B cell (primary cell): ENCODE measurements around the gene ZNF335. TPM values are rescaled to one million over a fixed set of nuclear protein-coding genes. Genes with fewer than 3 reads are reported as not detected.
A peak's percentile ranks its signal among the peaks of the same experiment; 100 is the strongest.

Source experiments
- ATAC-seq: fragments of 200-7000 bp; cut with Tn5 transposase; one replicate; pipeline ENCODE4 v1.10.0; 2021; ENCODE audit warnings: low read depth, mild to moderate bottlenecking, moderate number of reproducible peaks, moderate library complexity
- CTCF ChIA-PET: fragments of 350-600 bp; sonication (Branson Sonifier 250); formaldehyde crosslinking; loops from one replicate; lab custom pipeline; 2021; ENCODE audit warnings: antibody characterized with exemption, inconsistent platforms; lab: Charles Lee
- POLR2A ChIA-PET: fragments of 350-600 bp; sonication (Branson Sonifier 250); formaldehyde crosslinking; loops from one replicate; lab custom pipeline; 2021; ENCODE audit warnings: antibody characterized with exemption; lab: Charles Lee
- DNase-seq: peaks from one replicate; pipeline ENCODE4 v3.0.0; 2013
- H2AFZ ChIP-seq: 2 replicates; pipeline ENCODE4 v1.6.1; 2012; ENCODE audit warnings: mild to moderate bottlenecking, low read depth, low read length; ENCODE audit not compliant: insufficient read depth, poor library complexity, severe bottlenecking
- H3K27ac ChIP-seq, 2 donors: 1 replicate in 1 of 2; 2 replicates in 1 of 2; pipeline ENCODE4 v1.5.1; 2012 to 2013; ENCODE audit warnings: low read length in 2 of 2, mild to moderate bottlenecking in 2 of 2, moderate library complexity in 1 of 2
- H3K27me3 ChIP-seq, 4 experiments: fragments of 200-600 bp in 1 of 4; sonication (generic) in 1 of 4; replicated peaks in 1 of 4; 1 replicate in 2 of 4; 2 replicates in 2 of 4; pipeline versions ENCODE4 v1.6.1 to v1.7.0; 2013 to 2016; ENCODE audit warnings: low read length in 3 of 4, mild to moderate bottlenecking in 2 of 4, mixed read lengths in 1 of 4, moderate library complexity in 1 of 4; ENCODE audit not compliant: insufficient read depth in 4 of 4, control insufficient read depth in 3 of 4; ENCODE audit errors: control extremely low read depth in 1 of 4
- H3K36me3 ChIP-seq, 2 experiments: replicated peaks in 1 of 2; 1 replicate in 1 of 2; 2 replicates in 1 of 2; pipeline versions ENCODE4 v1.6.1 to v1.7.1; 2013; ENCODE audit warnings: low read length in 1 of 2; ENCODE audit not compliant: insufficient read depth in 2 of 2, control insufficient read depth in 1 of 2; ENCODE audit errors: control extremely low read depth in 1 of 2, extremely low read depth in 1 of 2
- H3K4me1 ChIP-seq, 2 donors: fragments of 200-600 bp in 1 of 2; sonication (generic) in 1 of 2; 1 replicate in 1 of 2; 2 replicates in 1 of 2; pipeline versions ENCODE4 v1.5.1 to v1.6.1; 2013 to 2017; ENCODE audit warnings: low read length in 2 of 2; ENCODE audit not compliant: control insufficient read depth in 2 of 2, insufficient read depth in 2 of 2
- H3K4me2 ChIP-seq: replicated peaks from 2 replicates; pipeline ENCODE3; 2012; ENCODE audit warnings: mild to moderate bottlenecking, low read depth, low read length; ENCODE audit not compliant: poor library complexity, severe bottlenecking
- H3K4me3 ChIP-seq, 5 experiments: fragments of 200-600 bp in 1 of 5; sonication (generic) in 1 of 5; 1 replicate in 3 of 5; 2 replicates in 2 of 5; pipeline versions ENCODE4 v1.5.1 to v1.7.0; 2011 to 2016; ENCODE audit warnings: low read length in 4 of 5, mild to moderate bottlenecking in 4 of 5, low read depth in 2 of 5, control low read depth in 1 of 5, moderate library complexity in 1 of 5; ENCODE audit not compliant: insufficient read depth in 1 of 5; ENCODE audit errors: control extremely low read depth in 1 of 5, extremely low read depth in 1 of 5
- H3K79me2 ChIP-seq: fragments of 200-600 bp; sonication (generic); one replicate; pipeline ENCODE4 v1.6.0; 2016; ENCODE audit warnings: low read length; ENCODE audit not compliant: control insufficient read depth, insufficient read depth
- H3K9ac ChIP-seq: fragments of 200-600 bp; sonication (generic); 2 replicates; pipeline ENCODE4 v1.6.1; 2017; ENCODE audit warnings: mild to moderate bottlenecking, low read length, moderate library complexity
- H3K9me3 ChIP-seq, 3 donors: one replicate each; pipeline versions ENCODE4 v1.6.1 to v1.7.1; 2013; ENCODE audit warnings: low read length in 2 of 3; ENCODE audit not compliant: control insufficient read depth in 2 of 3, insufficient read depth in 1 of 3; ENCODE audit errors: control extremely low read depth in 1 of 3
- H4K20me1 ChIP-seq: 2 replicates; pipeline ENCODE4 v1.6.0; 2012; ENCODE audit warnings: mild to moderate bottlenecking, low read length; ENCODE audit not compliant: insufficient read depth, control insufficient read depth, poor library complexity, severe bottlenecking
- H3K27ac Mint-ChIP-seq: one replicate; pipeline ENCODE4 v1.8.0; 2021; ENCODE audit warnings: mixed read lengths
- H3K27me3 Mint-ChIP-seq: one replicate; pipeline ENCODE4 v1.8.0; 2021; ENCODE audit warnings: mixed read lengths
- H3K4me1 Mint-ChIP-seq: one replicate; pipeline ENCODE4 v1.8.0; 2021; ENCODE audit warnings: mixed read lengths
- H3K4me3 Mint-ChIP-seq: one replicate; pipeline ENCODE4 v1.8.0; 2021; ENCODE audit warnings: mixed read lengths
- H3K9me3 Mint-ChIP-seq: one replicate; pipeline ENCODE4 v1.8.0; 2022; ENCODE audit warnings: mixed read lengths; ENCODE audit not compliant: insufficient read depth
- EZH2 ChIP-seq: IDR thresholded peaks from 2 replicates; pipeline ENCODE4 v1.6.1; 2012; ENCODE audit warnings: borderline replicate concordance, low read depth, mild to moderate bottlenecking, moderate library complexity, low read length; ENCODE audit not compliant: insufficient read depth, poor library complexity, severe bottlenecking
- WGBS: methylation state at CpG from one replicate; pipeline ENCODE4 v1.1.5; 2013; ENCODE audit warnings: missing lambda C conversion rate; ENCODE audit not compliant: insufficient coverage; 5-methylcytosine and 5-hydroxymethylcytosine counted together
- intact Hi-C: fragments of 100-400 bp; cut with micrococcal nuclease; formaldehyde crosslinking; loops from one replicate; pipeline ENCODE4 v1.10.0; 2022
- polyA plus RNA-seq: library from polyadenylated mRNA; depleted of rRNA; stranded (reverse); fragments of >200 nt; gene quantifications from 2 replicates; pipeline ENCODE4 v1.2.3, GENCODE V29; 2012
- total RNA-seq, 2 donors: library from RNA; stranded (reverse); fragments of 120-200 nt in 1 of 2; gene quantifications; 1 replicate in 1 of 2; 2 replicates in 1 of 2; pipeline versions ENCODE4 v1.2.3 to v1.2.4, GENCODE V29; 2013 to 2022
- TF ChIP-seq, protein P1 (sequence below): fragments of 200-600 bp; IDR thresholded peaks from one replicate; pipeline ENCODE4 v1.8.0; 2022; ENCODE audit warnings: antibody characterized with exemption, mild to moderate bottlenecking

Gene ZNF335
- total and polyA plus RNA-seq, 2 donors (not counting 1 experiment from before 2014, with no cell fraction given), result 62.3 to 62.7 TPM

DNA sequence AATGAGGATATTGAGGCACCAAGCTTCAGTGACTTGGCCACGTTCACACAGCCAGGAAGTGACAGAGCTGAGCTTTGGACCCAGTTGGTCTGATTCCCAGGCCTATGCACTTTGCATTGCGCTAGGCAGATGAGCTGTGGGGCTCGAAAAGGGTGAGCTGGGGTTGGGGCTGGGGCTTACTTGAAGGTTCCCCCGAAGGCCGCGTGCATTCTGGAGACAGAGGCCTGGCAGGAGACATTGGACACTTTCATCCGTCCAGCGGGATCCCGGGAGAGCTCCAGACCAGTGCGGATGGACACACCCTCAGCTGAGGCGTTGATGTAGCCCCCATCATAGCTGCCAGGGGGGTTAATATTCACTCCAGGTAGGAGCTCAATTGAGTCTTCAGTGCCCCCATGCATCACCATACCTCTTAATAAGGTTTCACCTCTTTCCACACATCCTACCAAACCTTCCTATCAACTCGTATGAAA is 62.6 kb downstream of the ZNF335 start:
- 98% methylated on average over 10 of the region's 12 CpGs for WGBS
- H3K27ac Mint-ChIP-seq, result peak overlapping the region; percentile 15
- no peak overlapping the region for H2AFZ ChIP-seq
- intact Hi-C loops, result no loop called here
- no peak overlapping the region for H3K4me3 Mint-ChIP-seq
- H3K9me3 ChIP-seq, result peaks cover 0 to 11% (median 0%) of the 10 kb centered on the region in 3 donors
- H3K9me3 Mint-ChIP-seq, result no peaks in the 10 kb centered on the region
- DNase-seq, result no peak
- no peak overlapping the region for H3K4me3 ChIP-seq
- H3K79me2 ChIP-seq, result no peaks in the 10 kb centered on the region
- H3K27ac ChIP-seq, result no peak overlapping the region
- TF ChIP-seq, protein P1, sequence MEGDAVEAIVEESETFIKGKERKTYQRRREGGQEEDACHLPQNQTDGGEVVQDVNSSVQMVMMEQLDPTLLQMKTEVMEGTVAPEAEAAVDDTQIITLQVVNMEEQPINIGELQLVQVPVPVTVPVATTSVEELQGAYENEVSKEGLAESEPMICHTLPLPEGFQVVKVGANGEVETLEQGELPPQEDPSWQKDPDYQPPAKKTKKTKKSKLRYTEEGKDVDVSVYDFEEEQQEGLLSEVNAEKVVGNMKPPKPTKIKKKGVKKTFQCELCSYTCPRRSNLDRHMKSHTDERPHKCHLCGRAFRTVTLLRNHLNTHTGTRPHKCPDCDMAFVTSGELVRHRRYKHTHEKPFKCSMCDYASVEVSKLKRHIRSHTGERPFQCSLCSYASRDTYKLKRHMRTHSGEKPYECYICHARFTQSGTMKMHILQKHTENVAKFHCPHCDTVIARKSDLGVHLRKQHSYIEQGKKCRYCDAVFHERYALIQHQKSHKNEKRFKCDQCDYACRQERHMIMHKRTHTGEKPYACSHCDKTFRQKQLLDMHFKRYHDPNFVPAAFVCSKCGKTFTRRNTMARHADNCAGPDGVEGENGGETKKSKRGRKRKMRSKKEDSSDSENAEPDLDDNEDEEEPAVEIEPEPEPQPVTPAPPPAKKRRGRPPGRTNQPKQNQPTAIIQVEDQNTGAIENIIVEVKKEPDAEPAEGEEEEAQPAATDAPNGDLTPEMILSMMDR, result no peak
- no peak for TF ChIP-seq EZH2
- ChIA-PET POLR2A (interaction anchor here (0.6 to 3.8 kb wide), 7 partner anchors 10 to 48 kb away, joined by 3 to 21 read pairs (median 4); partner anchors contain the start of genes CTSA, NEURL2 and PCIF1), CTCF (interaction anchor here (1.3 to 1.7 kb wide), 2 partner anchors 20 to 53 kb away, joined by 3 to 8 read pairs; no protein-coding TSS in a partner anchor)
- H3K4me1 ChIP-seq, result peaks cover 14 to 22% of the 10 kb centered on the region in 2 donors
- peaks cover 0 to 15% (median 7%) of the 10 kb centered on the region in 4 experiments for H3K27me3 ChIP-seq
- H3K4me2 ChIP-seq, result no peak overlapping the region
- no peak overlapping the region for H3K9ac ChIP-seq
- H3K36me3 ChIP-seq, result no peaks in the 10 kb centered on the region
- no peaks in the 10 kb centered on the region for H4K20me1 ChIP-seq
- peaks cover 7% of the 10 kb centered on the region for H3K27me3 Mint-ChIP-seq
- H3K4me1 Mint-ChIP-seq, result peaks cover 20% of the 10 kb centered on the region
- ATAC-seq, result no peak

DNA sequence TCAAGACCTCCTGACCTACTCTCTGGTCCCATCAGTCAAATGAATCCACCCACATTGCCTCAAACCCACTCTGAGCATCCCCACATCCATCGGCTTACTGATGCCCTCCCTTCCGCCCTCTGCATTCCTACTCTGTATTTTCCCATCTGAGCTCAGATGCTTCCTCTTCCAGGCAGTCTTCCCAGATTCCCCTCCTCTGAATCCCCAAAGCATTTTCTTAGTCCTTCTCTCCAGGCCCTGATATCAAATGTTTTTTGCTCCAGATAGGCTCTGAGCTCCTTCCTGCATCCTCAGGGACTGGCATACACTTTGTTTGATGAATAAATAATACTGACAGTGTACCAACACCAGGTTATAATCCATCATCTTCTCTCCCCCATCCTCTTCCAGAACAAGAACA is 63.9 kb downstream of the ZNF335 start:
- no peak for DNase-seq
- peaks cover 0 to 15% (median 6%) of the 10 kb centered on the region in 4 experiments for H3K27me3 ChIP-seq
- intact Hi-C loops, result no loop called here
- ChIA-PET POLR2A (no interaction called here), CTCF (no interaction called here)
- H3K4me3 Mint-ChIP-seq, result no peak overlapping the region
- no peak overlapping the region for H3K9ac ChIP-seq
- peaks cover 6% of the 10 kb centered on the region for H3K27me3 Mint-ChIP-seq
- no peak for ATAC-seq
- H3K27ac ChIP-seq, result no peak overlapping the region
- H4K20me1 ChIP-seq, result no peaks in the 10 kb centered on the region
- peaks cover 14 to 22% of the 10 kb centered on the region in 2 donors for H3K4me1 ChIP-seq
- 96% methylated on average over 2 of the region's 2 CpGs for WGBS
- no peak overlapping the region for H3K4me3 ChIP-seq
- H3K36me3 ChIP-seq, result no peaks in the 10 kb centered on the region
- no peak overlapping the region for H3K4me2 ChIP-seq
- H3K27ac Mint-ChIP-seq, result peak overlapping the region; percentile 46
- no peaks in the 10 kb centered on the region for H3K79me2 ChIP-seq
- H2AFZ ChIP-seq, result no peak overlapping the region
- peaks cover 0 to 11% (median 0%) of the 10 kb centered on the region in 3 donors for H3K9me3 ChIP-seq
- H3K4me1 Mint-ChIP-seq, result peaks cover 23% of the 10 kb centered on the region
- TF ChIP-seq, protein P1, result no peak
- TF ChIP-seq EZH2, result no peak
- no peaks in the 10 kb centered on the region for H3K9me3 Mint-ChIP-seq
